Endodermal cell (in vitro differentiated cells): Measurements from ENCODE around the gene FKBP1B. TPM values are rescaled to one million over a fixed set of nuclear protein-coding genes. Genes with fewer than 3 reads are reported as not detected.
"Not testable (repeated sequence)": the region's sequence is repeated elsewhere in the genome, so short reads cannot be mapped to it uniquely, and the experiment has no call there.

Source experiments
- DNase-seq: peaks from one replicate; pipeline ENCODE4 v3.0.0-alpha.2; 2017
- H3K27ac ChIP-seq: 2 replicates; pipeline ENCODE4 v1.5.1; 2013; ENCODE audit warnings: mild to moderate bottlenecking, low read depth, low read length, moderate library complexity
- H3K27me3 ChIP-seq: 2 replicates; pipeline ENCODE4 v1.6.1; 2013; ENCODE audit warnings: mild to moderate bottlenecking, low read length, moderate library complexity; ENCODE audit not compliant: insufficient read depth, control insufficient read depth, poor library complexity, severe bottlenecking
- H3K36me3 ChIP-seq: 2 replicates; pipeline ENCODE4 v1.7.0; 2013; ENCODE audit warnings: mild to moderate bottlenecking, low read length, moderate library complexity; ENCODE audit not compliant: control insufficient read depth, insufficient read depth
- H3K4me1 ChIP-seq: one replicate; pipeline ENCODE4 v1.7.0; 2013; ENCODE audit warnings: low read length; ENCODE audit not compliant: control insufficient read depth, insufficient read depth
- H3K4me3 ChIP-seq: 2 replicates; pipeline ENCODE4 v1.5.1; 2013; ENCODE audit warnings: mild to moderate bottlenecking, low read length, moderate library complexity
- H3K9ac ChIP-seq: 2 replicates; pipeline ENCODE4 v1.6.1; 2013; ENCODE audit warnings: mild to moderate bottlenecking, low read length, moderate library complexity; ENCODE audit not compliant: poor library complexity, severe bottlenecking; ENCODE audit errors: extremely low read depth
- H3K9me3 ChIP-seq: 2 replicates; pipeline ENCODE4 v1.6.1; 2013; ENCODE audit warnings: mild to moderate bottlenecking, low read length, moderate library complexity; ENCODE audit not compliant: control insufficient read depth
- H3K27ac Mint-ChIP-seq: 2 replicates; pipeline ENCODE4 v1.8.0; 2020; ENCODE audit warnings: mixed read lengths
- H3K27me3 Mint-ChIP-seq: 2 replicates; pipeline ENCODE4 v1.8.0; 2021; ENCODE audit warnings: mild to moderate bottlenecking, mixed read lengths; ENCODE audit not compliant: insufficient read depth
- H3K36me3 Mint-ChIP-seq: 2 replicates; pipeline ENCODE4 v1.8.0; 2020; ENCODE audit warnings: low read depth, mixed read lengths
- H3K4me1 Mint-ChIP-seq: 2 replicates; pipeline ENCODE4 v1.8.0; 2020; ENCODE audit warnings: mixed read lengths
- H3K4me3 Mint-ChIP-seq: 2 replicates; pipeline ENCODE4 v1.8.0; 2020; ENCODE audit warnings: mild to moderate bottlenecking, moderate library complexity, mixed read lengths
- H3K9me3 Mint-ChIP-seq: 2 replicates; pipeline ENCODE4 v1.8.0; 2020; ENCODE audit warnings: mild to moderate bottlenecking, mixed read lengths
- CTCF ChIP-seq: fragments of 200-600 bp; sonication (generic); conservative IDR thresholded peaks from 2 replicates; pipeline ENCODE4 v1.5.0; 2021; ENCODE audit warnings: antibody characterized with exemption, mild to moderate bottlenecking
- WGBS, 2 experiments: methylation state at CpG; one replicate each; pipeline versions ENCODE4 v1.1.5 to v1.1.7; 2013; ENCODE audit warnings: missing lambda C conversion rate in 2 of 2, mixed read lengths in 1 of 2; ENCODE audit not compliant: insufficient coverage in 1 of 2, insufficient read length in 1 of 2; 5-methylcytosine and 5-hydroxymethylcytosine counted together
- total RNA-seq, 2 donors: library from RNA; stranded (reverse); fragmentation: NEBNext Ultra II Directional in 1 of 2; extraction: Animal tissue kit (Norgen Biotek cat#: 25700) in 1 of 2; gene quantifications; 2 replicates in 1 of 2; 3 replicates in 1 of 2; pipeline ENCODE4 v1.2.1, GENCODE V29; 2021

Gene FKBP1B
- total RNA-seq, 2 donors from 2014 or later = 35.3 to 39.0 TPM

- WGBS, 2 experiments = 83 to 86% methylated on average over 1 of the region's 1 CpG
- no peak overlapping the region for H3K4me3 ChIP-seq
- H3K27me3 ChIP-seq = no peaks in the 10 kb centered on the region
- H3K4me1 ChIP-seq = no peaks in the 10 kb centered on the region
- no peak overlapping the region for H3K27ac ChIP-seq
- no peaks in the 10 kb centered on the region for H3K9me3 ChIP-seq
- H3K4me1 Mint-ChIP-seq = peaks cover 4% of the 10 kb centered on the region
- no peak overlapping the region for H3K9ac ChIP-seq
- H3K4me3 Mint-ChIP-seq = no peak overlapping the region
- H3K27ac Mint-ChIP-seq = no peak overlapping the region
- no peaks in the 10 kb centered on the region for H3K36me3 ChIP-seq
- no peak for DNase-seq
- H3K36me3 Mint-ChIP-seq = no peaks in the 10 kb centered on the region
- TF ChIP-seq CTCF = no peak
- peaks cover 17% of the 10 kb centered on the region for H3K9me3 Mint-ChIP-seq
- H3K27me3 Mint-ChIP-seq = peaks cover 4% of the 10 kb centered on the region
These were observed 57.8 kb downstream of the FKBP1B start for GRCh38 chr2:24107336-24107735.

- not testable (repeated sequence) for H3K27ac Mint-ChIP-seq, H3K27me3 ChIP-seq, H3K27me3 Mint-ChIP-seq, H3K4me1 ChIP-seq, H3K4me3 Mint-ChIP-seq, DNase-seq, H3K9me3 ChIP-seq, H3K27ac ChIP-seq, H3K36me3 ChIP-seq, H3K9ac ChIP-seq, H3K4me1 Mint-ChIP-seq, H3K4me3 ChIP-seq, H3K36me3 Mint-ChIP-seq
- H3K9me3 Mint-ChIP-seq = peaks cover 24% of the 10 kb centered on the region
- WGBS, 2 experiments = 85% methylated on average over 1 of the region's 1 CpG; no CpG with 5 or more reads in 1 of the 2 experiments
These were observed 59.9 kb downstream of the FKBP1B start for GRCh38 chr2:24109431-24109830.

GRCh38 chr2:24110660-24111303 lies 61.2 kb downstream of the FKBP1B start:
- DNase-seq = no peak
- 79 to 88% methylated on average over 5 to 7 of the region's 7 CpGs for WGBS, 2 experiments
- no peaks in the 10 kb centered on the region for H3K36me3 Mint-ChIP-seq
- no peak overlapping the region for H3K27ac ChIP-seq
- no peak overlapping the region for H3K4me3 Mint-ChIP-seq
- peaks cover 19% of the 10 kb centered on the region for H3K9me3 ChIP-seq
- no peak overlapping the region for H3K4me3 ChIP-seq
- no peak for TF ChIP-seq CTCF
- H3K27me3 ChIP-seq = no peaks in the 10 kb centered on the region
- no peaks in the 10 kb centered on the region for H3K36me3 ChIP-seq
- no peak overlapping the region for H3K9ac ChIP-seq
- peaks cover 2% of the 10 kb centered on the region for H3K27me3 Mint-ChIP-seq
- H3K4me1 Mint-ChIP-seq = no peaks in the 10 kb centered on the region
- no peak overlapping the region for H3K27ac Mint-ChIP-seq
- peaks cover 36% of the 10 kb centered on the region for H3K9me3 Mint-ChIP-seq
- H3K4me1 ChIP-seq = no peaks in the 10 kb centered on the region
